ENCODE results near the gene IFT74. TPM values are rescaled to one million over a fixed set of nuclear protein-coding genes. Genes with fewer than 3 reads are reported as not detected.

IFT74 gene
- total RNA-seq, result 6.6 and 10.2 TPM in 2 replicates

GRCh38 chr9:26955921-26956859 is at the start of gene IFT74:
TSS of gene IFT74 (plus strand) at chr9:26956412. CDS start at chr9:26961968, 5,556 bp downstream.

GRCh38 chr9:26946753-26947727 is 9.2 kb upstream of the IFT74 start, which contains the start of gene PLAA:
TSS of gene PLAA (minus strand) at chr9:26947242. CDS start at chr9:26947045, 197 bp downstream.

GRCh38 chr9:27005491-27005890 is 49.3 kb downstream of the IFT74 start, which contains the start of gene LRRC19:
TSS of gene LRRC19 (minus strand) at chr9:27005672. CDS start at chr9:26999694, 5,978 bp downstream.

GRCh38 chr9:27108981-27109541 is 152.8 kb downstream of the IFT74 start, which contains the start of gene TEK:
TSS of gene TEK (plus strand) at chr9:27109225. CDS start at chr9:27109591, 366 bp downstream.

Other genes starting within 250 kb of the IFT74 start
- gene CAAP1, start 63.6 kb upstream of the IFT74 start, total RNA-seq, result 11.3 and 19.1 TPM in 2 replicates
- 24.0 and 33.3 TPM in 2 replicates for gene PLAA, start 9.2 kb upstream of the IFT74 start, total RNA-seq
- not detected in 2 replicates for gene LRRC19, start 49.3 kb downstream of the IFT74 start, total RNA-seq
- gene TEK, start 152.8 kb downstream of the IFT74 start, total RNA-seq, result 77.0 and 79.5 TPM in 2 replicates

Measured in mammary microvascular endothelial cell (primary cell).